ENCODE measurements around the gene COQ7. TPM values are rescaled to one million over a fixed set of nuclear protein-coding genes. Genes with fewer than 3 reads are reported as not detected.

Gene COQ7
- total and polyA plus RNA-seq, 2 donors: 22.1 to 23.8 TPM

DNA sequence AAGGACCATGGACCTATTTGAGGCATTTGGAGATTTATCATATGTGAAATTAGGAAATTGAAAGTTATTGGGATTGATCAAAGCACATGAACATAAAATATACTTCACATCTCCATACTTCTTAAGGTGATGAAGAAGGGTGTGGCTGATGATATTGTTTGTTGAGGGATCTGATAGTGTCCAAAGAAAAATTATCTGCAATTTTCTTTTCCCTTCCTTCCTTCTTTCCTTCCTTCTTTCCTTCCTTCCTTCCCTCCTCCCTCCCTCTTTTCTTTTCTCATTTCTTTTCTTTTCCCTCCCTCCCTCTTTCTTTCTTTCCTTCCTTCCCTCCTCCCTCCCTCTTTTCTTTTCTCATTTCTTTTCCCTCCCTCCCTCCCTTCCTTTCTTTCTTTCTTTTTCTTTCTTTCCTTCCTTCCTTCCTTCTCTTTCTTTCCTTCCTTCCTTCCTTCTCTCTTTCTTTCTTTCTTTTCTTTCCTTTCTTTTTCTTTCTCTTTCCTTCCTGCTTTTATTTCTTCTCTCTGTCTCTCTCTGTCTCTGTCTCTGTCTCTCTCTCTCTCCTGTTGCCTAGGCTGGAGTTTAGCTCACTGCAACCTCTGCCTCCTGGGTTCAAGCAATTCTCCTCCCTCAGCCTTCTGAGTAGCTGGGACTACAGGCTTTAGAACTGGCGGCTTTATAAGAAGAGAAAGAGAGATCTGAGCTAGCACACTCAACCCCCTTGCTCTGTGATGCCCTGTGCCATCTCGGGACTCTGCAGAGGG is 25.4 kb downstream of the COQ7 start:
- 77% methylated on average over 2 of the region's 2 CpGs for WGBS
- no peaks in the 10 kb centered on the region for H3K36me3 ChIP-seq (ENCODE audit: insufficient read depth)
- no peaks in the 10 kb centered on the region for H3K4me1 ChIP-seq (ENCODE audit: insufficient read depth)
- H3K27ac ChIP-seq (ENCODE audit: low read depth): no peak overlapping the region
- no peak overlapping the region for H3K4me3 ChIP-seq (ENCODE audit: low read depth, low read length)
- DNase-seq (ENCODE audit: extremely low spot score): no peak

DNA sequence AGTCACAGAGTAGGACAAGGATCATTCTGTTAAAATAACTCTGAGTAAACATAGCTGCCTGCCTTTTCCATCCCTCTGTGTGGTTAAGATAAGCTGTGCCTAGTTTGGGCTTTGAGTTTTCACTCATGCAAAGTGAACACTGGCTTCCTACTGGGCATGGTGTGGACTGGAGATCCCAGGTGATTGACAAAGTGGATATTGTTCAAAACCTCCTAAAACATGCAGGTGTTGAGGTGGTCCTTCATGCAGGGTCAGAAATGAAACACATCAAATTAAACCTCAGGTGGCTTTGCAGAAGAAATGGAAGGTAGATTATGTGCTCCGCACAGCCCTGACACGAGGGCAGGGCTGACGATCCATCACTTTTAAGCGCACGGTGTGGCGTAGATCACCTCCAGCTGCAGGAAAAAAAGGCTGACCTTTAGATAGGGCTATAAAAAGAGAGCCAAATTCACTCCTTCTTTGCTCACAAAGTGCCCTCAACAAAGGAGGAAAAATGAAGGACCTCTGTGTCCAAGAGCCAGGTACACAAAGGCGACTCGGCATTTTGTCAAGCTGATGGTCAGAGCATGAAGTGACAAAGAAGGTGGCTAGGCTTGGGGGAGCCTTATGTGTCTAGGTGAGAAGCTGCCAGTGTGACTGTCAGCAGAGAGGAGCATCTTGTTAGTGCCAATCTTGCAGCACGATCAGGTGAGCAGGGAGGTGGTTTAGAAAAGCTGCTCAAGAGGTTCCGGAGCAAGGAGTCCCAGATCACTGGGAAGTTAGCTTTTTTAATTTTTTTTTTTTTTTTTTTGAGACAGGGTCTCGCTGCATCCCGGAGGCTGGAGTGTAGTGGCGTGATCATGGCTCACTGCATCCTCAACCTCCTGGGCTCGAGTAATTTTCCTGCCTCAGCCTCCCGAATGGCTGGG is 26.5 kb downstream of the COQ7 start:
- H3K4me3 ChIP-seq (ENCODE audit: low read depth, low read length): no peak overlapping the region
- no peaks in the 10 kb centered on the region for H3K36me3 ChIP-seq (ENCODE audit: insufficient read depth)
- WGBS: 81% methylated on average over 15 of the region's 15 CpGs
- H3K4me1 ChIP-seq (ENCODE audit: insufficient read depth): no peaks in the 10 kb centered on the region
- no peak for DNase-seq (ENCODE audit: extremely low spot score)
- no peak overlapping the region for H3K27ac ChIP-seq (ENCODE audit: low read depth)

DNA sequence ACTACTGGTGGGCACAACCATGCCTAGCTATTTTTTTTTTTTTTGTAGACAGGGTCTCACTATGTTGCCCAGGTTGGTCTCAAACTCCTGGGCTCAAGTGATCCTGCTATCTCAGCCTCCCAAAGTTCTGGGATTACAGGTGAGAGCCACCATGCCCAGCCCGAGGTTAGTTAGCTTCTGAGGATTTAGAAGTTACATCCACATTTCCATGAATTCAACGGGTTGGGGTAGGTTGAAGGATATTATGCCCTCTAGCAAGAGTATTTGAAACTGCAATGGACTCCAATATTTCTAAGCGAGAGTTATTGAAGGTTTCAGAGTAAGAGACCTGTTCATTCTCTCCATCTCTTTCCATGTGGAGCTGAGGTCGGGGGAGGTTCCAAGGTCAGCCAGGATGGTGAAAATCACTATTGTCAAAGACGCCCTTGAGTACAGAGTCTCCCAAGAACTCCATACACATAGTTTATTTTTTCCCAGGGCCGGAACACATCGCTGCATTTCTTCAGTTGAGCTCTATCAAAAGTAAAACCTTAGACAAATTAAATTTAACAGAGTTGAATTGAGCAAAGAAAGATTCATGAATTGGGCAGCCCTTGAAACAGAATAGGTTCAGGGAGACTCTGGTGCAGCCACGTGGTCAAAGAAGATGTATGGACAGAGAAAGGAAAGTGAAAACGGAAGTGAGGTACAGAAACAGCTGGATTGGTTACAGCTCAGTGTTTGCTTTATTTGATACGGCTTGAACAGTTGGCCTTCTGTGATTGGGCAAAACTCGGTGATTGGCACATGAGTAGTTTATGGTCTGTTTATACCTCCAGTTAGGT is 27.3 kb downstream of the COQ7 start:
- Histone ChIP-seq H3K36me3 (ENCODE audit: insufficient read depth) (no peaks in the 10 kb centered on the region), H3K4me3 (ENCODE audit: low read depth, low read length) (no peak overlapping the region), H3K4me1 (ENCODE audit: insufficient read depth) (no peaks in the 10 kb centered on the region), H3K27ac (ENCODE audit: low read depth) (no peak overlapping the region)
- no peak for DNase-seq (ENCODE audit: extremely low spot score)
- WGBS: 77% methylated on average over 11 of the region's 11 CpGs

DNA sequence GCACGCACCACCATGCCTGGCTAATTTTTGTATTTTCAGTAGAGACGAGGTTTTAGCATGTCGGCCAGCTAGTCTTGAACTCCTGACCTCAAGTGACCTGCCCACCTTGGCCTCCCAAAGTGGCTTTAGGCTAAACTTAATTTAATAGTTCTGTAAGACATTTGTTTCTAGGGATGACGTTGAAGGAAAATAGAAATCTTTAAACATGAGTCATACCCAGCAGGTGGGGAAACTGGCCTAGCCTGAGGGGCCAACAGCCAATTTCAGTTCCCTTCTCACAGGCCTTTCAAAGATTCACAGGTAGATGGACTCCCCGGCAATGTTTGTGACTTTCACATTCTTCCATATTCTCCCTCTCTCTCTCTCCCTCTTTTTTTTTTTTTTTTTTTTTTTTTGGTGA is 28.2 kb downstream of the COQ7 start:
- H3K4me3 ChIP-seq (ENCODE audit: low read depth, low read length): no peak overlapping the region
- no peak overlapping the region for H3K27ac ChIP-seq (ENCODE audit: low read depth)
- 76% methylated on average over 5 of the region's 5 CpGs for WGBS
- no peaks in the 10 kb centered on the region for H3K36me3 ChIP-seq (ENCODE audit: insufficient read depth)
- no peak for DNase-seq (ENCODE audit: extremely low spot score)
- no peaks in the 10 kb centered on the region for H3K4me1 ChIP-seq (ENCODE audit: insufficient read depth)

DNA sequence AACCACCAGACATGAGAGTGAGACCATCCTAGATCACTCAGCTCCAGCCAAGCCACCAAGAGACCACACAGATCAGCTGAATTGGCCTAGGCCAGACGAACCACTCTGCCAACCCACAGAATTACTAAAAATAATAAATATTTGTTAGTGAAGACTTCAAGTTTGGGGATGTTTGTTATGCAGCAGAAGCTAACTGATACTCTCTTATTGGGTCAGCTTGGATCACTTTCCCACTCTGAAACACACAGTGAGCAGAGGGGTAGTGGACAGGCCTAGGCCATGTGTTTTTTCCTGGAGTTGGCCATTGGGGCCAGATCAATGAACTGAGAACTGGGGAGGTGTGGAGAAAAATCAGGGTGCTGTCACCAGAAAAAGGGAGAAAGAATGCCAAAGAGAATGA is 30.8 kb downstream of the COQ7 start:
- no peak overlapping the region for H3K27ac ChIP-seq (ENCODE audit: low read depth)
- no peak for DNase-seq (ENCODE audit: extremely low spot score)
- H3K36me3 ChIP-seq (ENCODE audit: insufficient read depth): no peaks in the 10 kb centered on the region
- H3K4me1 ChIP-seq (ENCODE audit: insufficient read depth): no peaks in the 10 kb centered on the region
- 89% methylated on average over 1 of the region's 1 CpG for WGBS
- H3K4me3 ChIP-seq (ENCODE audit: low read depth, low read length): no peak overlapping the region

DNA sequence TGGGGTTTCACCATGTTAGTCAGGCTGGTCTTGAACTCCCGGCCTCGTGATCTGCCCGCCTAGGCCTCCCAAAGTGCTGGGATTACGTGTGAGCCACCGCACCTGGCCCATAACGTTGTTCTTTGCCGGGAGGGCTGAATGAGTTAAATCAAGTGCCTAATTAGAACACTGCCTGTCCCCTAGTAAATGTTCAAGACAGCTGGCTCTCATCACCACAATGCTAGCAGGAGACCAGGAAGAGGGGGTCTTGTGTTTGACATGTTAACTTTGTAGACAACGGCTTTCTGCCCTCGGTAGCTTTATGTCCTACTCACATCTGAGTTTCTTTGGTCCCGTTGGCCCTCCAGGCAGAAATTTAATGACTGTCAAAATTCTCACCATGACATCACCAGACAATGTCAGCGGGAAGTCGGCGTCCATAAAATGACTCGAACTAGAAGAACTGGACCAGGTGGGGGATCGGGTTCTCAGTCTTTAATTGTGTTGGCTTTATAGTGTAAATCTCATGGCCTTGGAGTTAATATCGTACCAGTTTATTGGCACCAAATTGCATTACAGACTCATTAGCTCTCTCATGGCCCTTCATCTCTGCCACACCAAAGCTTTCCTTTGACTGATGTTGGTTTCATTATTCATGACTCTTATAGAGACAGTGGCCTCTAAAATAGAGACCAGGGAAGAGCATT is 34.9 kb downstream of the COQ7 start:
- 41% methylated on average over 16 of the region's 16 CpGs for WGBS
- Histone ChIP-seq H3K36me3 (ENCODE audit: insufficient read depth) (no peaks in the 10 kb centered on the region), H3K4me3 (ENCODE audit: low read depth, low read length) (no peak overlapping the region), H3K27ac (ENCODE audit: low read depth) (no peak overlapping the region), H3K4me1 (ENCODE audit: insufficient read depth) (no peaks in the 10 kb centered on the region)
- DNase-seq (ENCODE audit: extremely low spot score): no peak

DNA sequence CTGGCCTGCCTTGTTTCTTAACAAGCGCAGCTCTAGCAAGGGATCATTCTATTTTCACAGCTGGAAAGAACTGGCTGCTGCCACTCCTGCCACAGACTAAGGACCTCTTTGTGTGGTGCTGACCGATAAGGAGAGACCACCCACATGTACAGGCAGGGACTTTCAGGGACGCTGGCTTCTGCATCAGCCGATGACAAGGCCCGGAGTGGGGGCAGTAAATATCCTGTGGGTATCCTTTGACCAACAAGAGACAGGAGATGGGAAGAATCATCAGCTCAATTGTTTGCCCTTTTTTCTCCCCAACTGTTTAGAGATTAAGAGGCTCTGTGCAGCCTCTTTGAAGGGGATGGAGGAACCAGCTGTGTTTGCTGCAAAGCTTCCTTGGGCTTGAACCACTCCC is 37.2 kb downstream of the COQ7 start:
- no peak overlapping the region for H3K4me3 ChIP-seq (ENCODE audit: low read depth, low read length)
- WGBS: 41% methylated on average over 5 of the region's 5 CpGs
- H3K4me1 ChIP-seq (ENCODE audit: insufficient read depth): no peaks in the 10 kb centered on the region
- H3K27ac ChIP-seq (ENCODE audit: low read depth): no peak overlapping the region
- DNase-seq (ENCODE audit: extremely low spot score): no peak
- no peaks in the 10 kb centered on the region for H3K36me3 ChIP-seq (ENCODE audit: insufficient read depth)

DNA sequence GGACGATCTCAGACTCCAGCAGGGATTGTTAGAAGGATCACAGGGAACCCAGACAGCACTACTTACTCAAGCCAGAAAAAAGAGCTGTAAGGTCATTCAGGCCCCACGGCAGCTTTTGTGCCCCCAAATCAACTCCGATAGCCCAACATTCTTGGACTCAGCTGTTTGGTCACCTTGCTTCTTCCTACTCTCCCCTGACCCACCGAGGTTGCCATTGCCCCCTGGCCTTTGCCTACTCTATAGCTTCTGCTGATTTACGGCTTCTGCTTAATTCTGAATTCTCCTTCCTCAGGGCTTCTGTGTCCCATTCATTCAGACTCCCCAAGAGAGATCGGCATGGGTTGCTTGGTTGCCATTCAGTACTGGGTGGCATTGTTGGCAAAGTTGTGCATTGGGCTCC is 37.7 kb downstream of the COQ7 start:
- H3K4me1 ChIP-seq (ENCODE audit: insufficient read depth): no peaks in the 10 kb centered on the region
- no peak overlapping the region for H3K27ac ChIP-seq (ENCODE audit: low read depth)
- DNase-seq (ENCODE audit: extremely low spot score): no peak
- 75% methylated on average over 6 of the region's 6 CpGs for WGBS
- no peaks in the 10 kb centered on the region for H3K36me3 ChIP-seq (ENCODE audit: insufficient read depth)
- no peak overlapping the region for H3K4me3 ChIP-seq (ENCODE audit: low read depth, low read length)

DNA sequence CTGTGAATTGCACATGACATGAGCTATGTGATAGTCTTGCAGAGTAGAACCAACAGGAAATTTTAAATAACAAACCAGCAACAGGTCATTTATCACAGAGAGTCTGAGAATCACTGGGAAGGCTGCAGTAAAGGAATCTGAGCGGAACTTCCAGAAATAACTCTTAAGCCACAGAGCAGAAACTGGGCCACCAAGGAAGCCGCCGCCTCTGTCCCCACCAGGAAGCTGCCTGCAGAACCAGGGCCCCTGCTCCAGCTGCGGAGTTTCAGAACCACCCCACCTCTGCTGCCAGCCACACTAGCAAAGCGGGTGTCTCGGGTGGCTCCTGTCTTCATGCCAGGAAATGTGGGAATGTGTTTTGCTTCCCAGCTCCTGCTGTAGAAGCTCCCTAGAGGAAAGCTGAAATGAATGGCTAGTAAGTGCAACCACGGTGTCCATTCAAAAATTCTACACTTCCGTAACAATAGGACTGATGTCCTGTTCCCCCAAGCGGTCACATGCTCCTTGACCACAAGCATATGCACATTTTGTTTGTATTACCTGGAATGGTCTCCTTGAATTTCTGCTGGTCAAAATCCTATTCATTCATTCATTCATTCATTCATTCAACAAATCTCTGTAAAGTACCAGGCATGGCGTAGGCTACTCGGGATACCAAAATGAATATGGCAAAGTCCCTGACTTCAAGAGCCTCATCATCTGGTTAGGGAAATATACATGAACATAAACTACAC is 38.6 kb downstream of the COQ7 start:
- WGBS: 58% methylated on average over 11 of the region's 11 CpGs
- no peak for DNase-seq (ENCODE audit: extremely low spot score)
- no peak overlapping the region for H3K4me3 ChIP-seq (ENCODE audit: low read depth, low read length)
- H3K27ac ChIP-seq (ENCODE audit: low read depth): no peak overlapping the region
- H3K4me1 ChIP-seq (ENCODE audit: insufficient read depth): no peaks in the 10 kb centered on the region
- H3K36me3 ChIP-seq (ENCODE audit: insufficient read depth): no peaks in the 10 kb centered on the region

DNA sequence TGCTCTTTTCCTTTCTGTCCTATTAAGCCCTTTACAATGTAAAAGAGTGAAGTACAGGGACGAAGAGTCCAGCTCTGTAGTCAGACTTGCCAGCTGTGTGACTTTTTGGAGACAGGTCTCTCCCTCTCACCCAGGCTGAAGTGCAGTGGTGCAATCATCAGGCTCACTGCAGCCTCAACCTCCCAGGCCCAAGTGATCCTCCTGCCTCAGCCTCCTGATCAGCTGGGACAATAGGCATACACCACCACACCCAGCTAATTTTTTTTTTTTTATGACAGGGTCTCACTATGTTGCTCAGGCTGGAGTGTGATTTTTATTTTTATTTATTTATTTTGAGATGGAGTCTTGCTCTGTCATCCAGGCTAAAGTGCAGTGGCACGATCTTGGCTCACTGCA is 39.2 kb downstream of the COQ7 start:
- Histone ChIP-seq H3K4me3 (ENCODE audit: low read depth, low read length) (no peak overlapping the region), H3K27ac (ENCODE audit: low read depth) (no peak overlapping the region), H3K4me1 (ENCODE audit: insufficient read depth) (no peaks in the 10 kb centered on the region), H3K36me3 (ENCODE audit: insufficient read depth) (no peaks in the 10 kb centered on the region)
- 87% methylated on average over 2 of the region's 2 CpGs for WGBS
- no peak for DNase-seq (ENCODE audit: extremely low spot score)

DNA sequence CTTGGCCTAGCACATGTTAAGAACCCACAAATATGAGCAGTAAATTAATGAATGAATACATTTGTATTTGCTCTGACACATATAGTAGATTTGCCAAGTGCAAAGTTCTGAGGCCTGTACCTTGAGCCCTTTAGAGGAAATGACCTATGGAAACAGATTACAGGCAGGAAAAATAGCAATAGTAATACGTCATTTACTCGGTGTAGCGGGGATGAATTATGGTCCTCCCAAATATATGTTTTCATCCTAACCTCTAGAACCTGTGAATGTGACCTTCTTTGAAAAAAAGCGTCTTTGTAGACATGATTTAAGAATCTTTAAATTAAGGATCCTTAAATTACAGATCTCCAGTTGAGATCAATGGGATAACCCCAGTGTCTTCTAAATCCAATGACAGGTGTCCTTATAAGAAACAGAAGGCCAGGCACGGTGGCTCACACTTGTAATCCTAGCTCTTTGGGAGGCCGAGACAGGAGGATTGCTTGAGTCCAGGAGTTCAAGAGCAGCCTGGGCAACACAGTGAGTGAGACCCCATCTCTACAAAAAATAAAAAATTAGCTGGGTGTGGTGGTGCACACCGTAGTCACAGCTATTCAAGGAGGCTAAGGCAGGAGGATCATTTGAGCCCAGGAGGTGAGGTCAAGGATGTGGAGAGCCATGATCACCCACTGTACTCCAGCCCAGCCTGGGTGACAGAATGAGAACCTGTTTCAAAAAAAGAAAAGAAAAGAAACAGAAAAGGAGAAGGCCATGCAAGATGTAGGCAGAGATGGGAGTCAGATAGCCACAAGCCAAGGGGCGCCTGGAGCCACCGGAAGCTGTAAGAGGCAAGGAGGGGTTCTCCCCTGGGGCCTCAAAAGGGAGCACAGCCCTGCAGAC is 41.2 kb downstream of the COQ7 start:
- H3K4me3 ChIP-seq (ENCODE audit: low read depth, low read length): no peak overlapping the region
- DNase-seq (ENCODE audit: extremely low spot score): no peak
- H3K36me3 ChIP-seq (ENCODE audit: insufficient read depth): no peaks in the 10 kb centered on the region
- WGBS: 87% methylated on average over 9 of the region's 9 CpGs
- H3K4me1 ChIP-seq (ENCODE audit: insufficient read depth): no peaks in the 10 kb centered on the region
- no peak overlapping the region for H3K27ac ChIP-seq (ENCODE audit: low read depth)

DNA sequence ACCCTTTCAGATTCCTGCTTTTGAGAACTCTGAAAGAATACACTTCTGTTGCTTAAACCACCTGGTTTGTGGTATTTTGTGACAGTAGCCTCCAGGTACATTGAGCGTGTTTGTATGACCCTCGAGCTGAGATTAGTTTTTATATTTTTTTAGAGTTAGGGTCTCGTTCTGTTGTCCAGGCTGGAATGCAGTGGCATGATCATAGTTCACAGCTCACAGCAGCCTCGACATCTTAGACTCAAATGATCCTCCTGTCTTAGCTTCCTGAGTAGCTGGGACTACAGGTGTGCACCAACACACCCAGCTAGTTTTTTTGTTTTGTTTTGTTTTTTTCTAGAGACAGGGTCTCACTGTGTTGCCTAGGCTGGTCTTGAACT is 41.9 kb downstream of the COQ7 start:
- H3K27ac ChIP-seq (ENCODE audit: low read depth): no peak overlapping the region

More for the DNA sequence above, 41.9 kb downstream of the COQ7 start:
- H3K4me1 ChIP-seq (ENCODE audit: insufficient read depth): no peaks in the 10 kb centered on the region
- DNase-seq (ENCODE audit: extremely low spot score): no peak
- 87% methylated on average over 4 of the region's 4 CpGs for WGBS
- no peaks in the 10 kb centered on the region for H3K36me3 ChIP-seq (ENCODE audit: insufficient read depth)
- H3K4me3 ChIP-seq (ENCODE audit: low read depth, low read length): no peak overlapping the region

Measured in urinary bladder (tissue), 4 donors.